ENCODE results near the gene CHRNA9.
"Not testable (repeated sequence)": the region's sequence is repeated elsewhere in the genome, so short reads cannot be mapped to it uniquely, and the experiment has no call there.

CHRNA9 gene

GRCh38 chr4:40377512-40378365 lies 42.6 kb downstream of the CHRNA9 start:
- Mint-ChIP-seq H3K4me3 (no peak overlapping the region), H3K27me3 (no peaks in the 10 kb centered on the region), H3K4me1 (peaks cover 3% of the 10 kb centered on the region), H3K27ac (no peak overlapping the region), H3K36me3 (no peaks in the 10 kb centered on the region), H3K9me3 (no peaks in the 10 kb centered on the region)

GRCh38 chr4:40378619-40379018 lies 43.5 kb downstream of the CHRNA9 start:
- Mint-ChIP-seq H3K27ac (no peak overlapping the region), H3K9me3 (no peaks in the 10 kb centered on the region), H3K36me3 (no peaks in the 10 kb centered on the region), H3K4me1 (peaks cover 3% of the 10 kb centered on the region), H3K27me3 (no peaks in the 10 kb centered on the region), H3K4me3 (no peak overlapping the region)

- H3K36me3 Mint-ChIP-seq = no peaks in the 10 kb centered on the region
- H3K4me1 Mint-ChIP-seq = peaks cover 3% of the 10 kb centered on the region
- H3K9me3 Mint-ChIP-seq = no peaks in the 10 kb centered on the region
- H3K27me3 Mint-ChIP-seq = no peaks in the 10 kb centered on the region
- no peak overlapping the region for H3K4me3 Mint-ChIP-seq
- H3K27ac Mint-ChIP-seq = no peak overlapping the region
Observed at GRCh38 chr4:40379248-40379647, 44.1 kb downstream of the CHRNA9 start.

GRCh38 chr4:40380647-40381046 lies 45.5 kb downstream of the CHRNA9 start:
- Mint-ChIP-seq H3K27me3 (no peaks in the 10 kb centered on the region), H3K36me3 (no peaks in the 10 kb centered on the region), H3K27ac (no peak overlapping the region), H3K9me3 (no peaks in the 10 kb centered on the region), H3K4me1 (peaks cover 7% of the 10 kb centered on the region), H3K4me3 (no peak overlapping the region)

- Mint-ChIP-seq H3K9me3 (no peaks in the 10 kb centered on the region), H3K36me3 (no peaks in the 10 kb centered on the region), H3K27ac (no peak overlapping the region), H3K4me1 (peaks cover 6% of the 10 kb centered on the region), H3K27me3 (no peaks in the 10 kb centered on the region), H3K4me3 (no peak overlapping the region)
Observed at GRCh38 chr4:40388239-40388638, 53.1 kb downstream of the CHRNA9 start.

- Mint-ChIP-seq H3K36me3 (no peaks in the 10 kb centered on the region), H3K4me3 (no peak overlapping the region)
Observed at GRCh38 chr4:40389986-40390385, 54.9 kb downstream of the CHRNA9 start.

GRCh38 chr4:40392241-40392640 lies 57.1 kb downstream of the CHRNA9 start:
- not testable (repeated sequence) for H3K4me3 Mint-ChIP-seq, H3K27me3 Mint-ChIP-seq, H3K27ac Mint-ChIP-seq, H3K9me3 Mint-ChIP-seq, H3K36me3 Mint-ChIP-seq, H3K4me1 Mint-ChIP-seq

More at GRCh38 chr4:40389986-40390385, 54.9 kb downstream of the CHRNA9 start:
- Mint-ChIP-seq H3K9me3 (no peaks in the 10 kb centered on the region), H3K27me3 (no peaks in the 10 kb centered on the region), H3K27ac (no peak overlapping the region), H3K4me1 (peaks cover 6% of the 10 kb centered on the region)

- no peaks in the 10 kb centered on the region for H3K4me1 Mint-ChIP-seq
- H3K27me3 Mint-ChIP-seq = no peaks in the 10 kb centered on the region
- no peak overlapping the region for H3K4me3 Mint-ChIP-seq
- H3K27ac Mint-ChIP-seq = no peak overlapping the region
- no peaks in the 10 kb centered on the region for H3K36me3 Mint-ChIP-seq
- no peaks in the 10 kb centered on the region for H3K9me3 Mint-ChIP-seq
Observed at GRCh38 chr4:40394236-40394635, 59.1 kb downstream of the CHRNA9 start.

- Mint-ChIP-seq H3K9me3 (no peaks in the 10 kb centered on the region), H3K27me3 (no peaks in the 10 kb centered on the region), H3K36me3 (no peaks in the 10 kb centered on the region), H3K4me3 (no peak overlapping the region), H3K4me1 (no peaks in the 10 kb centered on the region), H3K27ac (no peak overlapping the region)
Observed at GRCh38 chr4:40395166-40395900, 60.2 kb downstream of the CHRNA9 start.

- H3K4me3 Mint-ChIP-seq = no peak overlapping the region
Observed at GRCh38 chr4:40395908-40396793, 61.0 kb downstream of the CHRNA9 start.

GRCh38 chr4:40399578-40399977 lies 64.4 kb downstream of the CHRNA9 start:
- H3K9me3 Mint-ChIP-seq = no peaks in the 10 kb centered on the region
- H3K27ac Mint-ChIP-seq = no peak overlapping the region
- H3K4me3 Mint-ChIP-seq = no peak overlapping the region
- H3K4me1 Mint-ChIP-seq = no peaks in the 10 kb centered on the region
- H3K36me3 Mint-ChIP-seq = no peaks in the 10 kb centered on the region
- H3K27me3 Mint-ChIP-seq = no peaks in the 10 kb centered on the region

More at GRCh38 chr4:40395908-40396793, 61.0 kb downstream of the CHRNA9 start:
- Mint-ChIP-seq H3K4me1 (no peaks in the 10 kb centered on the region), H3K36me3 (no peaks in the 10 kb centered on the region), H3K27ac (no peak overlapping the region), H3K27me3 (no peaks in the 10 kb centered on the region), H3K9me3 (no peaks in the 10 kb centered on the region)

- Mint-ChIP-seq H3K27me3 (no peaks in the 10 kb centered on the region), H3K4me3 (no peak overlapping the region), H3K4me1 (no peaks in the 10 kb centered on the region), H3K9me3 (no peaks in the 10 kb centered on the region), H3K27ac (no peak overlapping the region), H3K36me3 (peaks cover under 1% of the 10 kb centered on the region)
Observed at GRCh38 chr4:40401096-40401495, 66.0 kb downstream of the CHRNA9 start.

- Mint-ChIP-seq H3K4me3 (no peak overlapping the region), H3K36me3 (peaks cover 1% of the 10 kb centered on the region), H3K27ac (no peak overlapping the region), H3K27me3 (no peaks in the 10 kb centered on the region), H3K9me3 (no peaks in the 10 kb centered on the region), H3K4me1 (no peaks in the 10 kb centered on the region)
Observed at GRCh38 chr4:40401631-40402030, 66.5 kb downstream of the CHRNA9 start.

- no peaks in the 10 kb centered on the region for H3K27me3 Mint-ChIP-seq
- H3K27ac Mint-ChIP-seq = no peak overlapping the region
- H3K4me1 Mint-ChIP-seq = no peaks in the 10 kb centered on the region
- no peak overlapping the region for H3K4me3 Mint-ChIP-seq
- peaks cover 1% of the 10 kb centered on the region for H3K36me3 Mint-ChIP-seq
- peaks cover 5% of the 10 kb centered on the region for H3K9me3 Mint-ChIP-seq
Observed at GRCh38 chr4:40402556-40402955, 67.4 kb downstream of the CHRNA9 start.

GRCh38 chr4:40403081-40403480 lies 67.9 kb downstream of the CHRNA9 start:
- H3K4me1 Mint-ChIP-seq = no peaks in the 10 kb centered on the region
- peaks cover 9% of the 10 kb centered on the region for H3K9me3 Mint-ChIP-seq
- H3K27ac Mint-ChIP-seq = no peak overlapping the region
- H3K4me3 Mint-ChIP-seq = no peak overlapping the region
- no peaks in the 10 kb centered on the region for H3K27me3 Mint-ChIP-seq
- H3K36me3 Mint-ChIP-seq = peaks cover 3% of the 10 kb centered on the region

Measured in activated naive CD4-positive, alpha-beta T cell treated with anti-CD3 and anti-CD28 coated beads, Interleukin-2, amount 50 U/mL, for 24 hours (primary cell).